ENCODE measurements around the gene MGARP.
"Not testable (repeated sequence)": the region's sequence is repeated elsewhere in the genome, so short reads cannot be mapped to it uniquely, and the experiment has no call there.

Gene MGARP

DNA sequence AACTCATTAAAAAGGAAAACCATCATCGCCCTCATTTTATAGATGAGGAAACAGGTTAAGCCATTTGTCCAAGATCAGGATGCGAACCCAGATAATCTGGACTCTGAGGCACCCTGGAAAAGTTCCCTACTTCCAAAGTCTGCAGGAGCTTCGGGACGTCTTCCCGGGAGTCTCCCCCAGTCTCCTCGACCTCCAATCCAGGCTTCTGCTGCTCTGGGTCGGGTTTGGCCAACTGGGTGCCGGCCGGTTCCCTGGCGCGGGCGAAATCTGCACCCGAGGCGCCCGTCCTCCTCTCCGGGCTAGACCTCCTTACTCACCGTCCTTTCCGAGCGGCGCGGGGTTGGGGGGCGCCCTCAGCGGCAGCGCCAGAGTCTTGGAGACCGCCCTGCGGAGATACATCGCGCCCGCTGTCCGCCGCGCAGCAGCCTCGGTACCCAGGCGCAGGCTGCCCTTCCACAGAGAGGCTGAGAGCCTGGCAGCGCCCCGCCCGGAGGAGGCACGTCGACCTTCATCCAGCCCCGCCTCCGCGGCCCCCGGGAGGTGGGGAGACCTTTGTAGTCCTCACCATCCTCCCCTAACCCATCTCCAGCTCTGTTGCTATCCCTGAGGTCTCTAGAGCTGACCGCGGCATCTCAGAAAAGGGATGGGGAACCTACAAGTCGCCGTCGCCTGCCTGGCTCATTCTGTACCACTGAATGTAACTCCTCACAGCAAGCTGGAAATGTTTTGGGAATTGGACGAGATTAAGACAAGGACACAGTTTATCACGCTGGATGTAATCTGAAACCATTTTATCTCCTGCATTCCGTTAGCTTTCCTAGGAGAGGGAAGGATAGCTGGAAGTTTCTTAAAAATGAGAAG, at the start of gene MGARP:
Gene MGARP, minus strand, starts transcription at position 466 of the 861 bp plus-strand sequence. Its CDS starts 67 bp downstream, at position 399.
- H3K4me3 ChIP-seq (ENCODE audit: low read depth, low read length): no peak within 1 kb of the TSS
- DNase-seq (ENCODE audit: low read depth): peak; percentile 17
- TF ChIP-seq, protein P1, sequence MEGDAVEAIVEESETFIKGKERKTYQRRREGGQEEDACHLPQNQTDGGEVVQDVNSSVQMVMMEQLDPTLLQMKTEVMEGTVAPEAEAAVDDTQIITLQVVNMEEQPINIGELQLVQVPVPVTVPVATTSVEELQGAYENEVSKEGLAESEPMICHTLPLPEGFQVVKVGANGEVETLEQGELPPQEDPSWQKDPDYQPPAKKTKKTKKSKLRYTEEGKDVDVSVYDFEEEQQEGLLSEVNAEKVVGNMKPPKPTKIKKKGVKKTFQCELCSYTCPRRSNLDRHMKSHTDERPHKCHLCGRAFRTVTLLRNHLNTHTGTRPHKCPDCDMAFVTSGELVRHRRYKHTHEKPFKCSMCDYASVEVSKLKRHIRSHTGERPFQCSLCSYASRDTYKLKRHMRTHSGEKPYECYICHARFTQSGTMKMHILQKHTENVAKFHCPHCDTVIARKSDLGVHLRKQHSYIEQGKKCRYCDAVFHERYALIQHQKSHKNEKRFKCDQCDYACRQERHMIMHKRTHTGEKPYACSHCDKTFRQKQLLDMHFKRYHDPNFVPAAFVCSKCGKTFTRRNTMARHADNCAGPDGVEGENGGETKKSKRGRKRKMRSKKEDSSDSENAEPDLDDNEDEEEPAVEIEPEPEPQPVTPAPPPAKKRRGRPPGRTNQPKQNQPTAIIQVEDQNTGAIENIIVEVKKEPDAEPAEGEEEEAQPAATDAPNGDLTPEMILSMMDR (IDR thresholded peaks at IDR 0.05; ENCODE audit: insufficient read depth, low read depth, low read length, missing control alignments): no peak

DNA sequence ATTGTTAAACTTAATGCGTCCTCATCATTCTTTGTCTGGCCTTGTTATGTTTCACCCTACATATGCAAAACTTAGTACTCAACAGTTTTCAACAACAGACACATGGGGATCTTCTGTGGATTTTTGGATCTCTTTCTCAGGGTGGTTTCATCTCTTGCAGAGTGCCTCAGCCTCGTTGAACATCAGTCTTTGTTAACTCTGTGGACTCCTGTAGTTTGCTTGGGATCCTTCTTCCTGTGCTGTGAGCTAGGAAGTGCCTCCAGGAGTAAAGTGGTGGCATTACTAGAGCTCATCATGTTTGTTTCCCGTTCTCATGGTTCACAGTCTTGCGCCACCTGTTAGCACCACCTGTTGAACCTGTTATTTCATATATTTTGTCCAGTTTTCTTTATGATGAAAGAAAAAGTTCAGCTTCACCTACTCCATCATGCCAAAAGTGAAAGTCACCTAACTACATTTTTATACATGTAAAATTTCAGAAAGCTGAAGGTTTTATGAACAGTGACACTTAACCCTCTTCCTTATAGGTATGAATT, 49.7 kb upstream of the MGARP start:
- TF ChIP-seq, protein P1 (IDR thresholded peaks at IDR 0.05; ENCODE audit: insufficient read depth, low read depth, low read length, missing control alignments): no peak
- no peak overlapping the region for H3K4me3 ChIP-seq (ENCODE audit: low read depth, low read length)
- no peak for DNase-seq (ENCODE audit: low read depth)

DNA sequence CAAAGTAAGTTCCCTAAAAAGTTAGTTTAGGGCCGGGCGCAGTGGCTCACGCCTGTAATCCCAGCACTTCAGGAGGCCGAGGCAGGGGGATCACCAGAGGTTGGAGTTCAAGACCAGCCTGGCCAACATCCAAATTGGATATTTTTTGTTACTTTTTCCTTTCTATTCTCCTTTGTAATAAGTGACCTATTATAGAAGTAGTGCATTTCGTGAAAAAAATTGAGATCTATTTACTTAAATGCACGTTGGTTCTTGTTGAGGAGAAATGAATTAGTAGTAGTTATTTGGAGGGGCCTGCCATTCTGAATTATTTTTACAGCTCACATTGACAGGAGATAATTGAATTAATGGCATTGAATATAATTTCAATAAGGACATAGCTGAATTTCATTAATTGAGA, 44.6 kb upstream of the MGARP start:
- TF ChIP-seq, protein P1 (IDR thresholded peaks at IDR 0.05; ENCODE audit: insufficient read depth, low read depth, low read length, missing control alignments): no peak
- DNase-seq (ENCODE audit: low read depth): no peak
- H3K4me3 ChIP-seq (ENCODE audit: low read depth, low read length): no peak overlapping the region

DNA sequence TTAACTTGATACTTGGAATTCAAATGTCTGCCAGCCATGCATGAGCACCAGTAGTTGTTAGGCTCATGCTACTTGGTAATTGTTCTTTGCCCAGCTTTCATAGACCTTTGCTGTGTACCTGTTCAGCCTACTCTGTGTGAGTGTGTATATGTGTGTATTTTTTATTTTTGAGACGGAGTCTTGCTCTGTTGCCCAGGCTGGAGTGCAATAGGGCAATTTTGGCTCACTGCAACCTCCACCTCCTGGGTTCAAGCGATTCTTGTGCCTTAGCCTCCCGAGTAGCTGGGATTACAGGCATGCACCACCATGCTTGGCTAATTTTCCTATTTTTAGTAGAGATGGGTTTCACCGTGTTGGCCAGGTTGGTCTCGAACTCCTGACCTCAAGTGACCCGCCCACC, 42.5 kb upstream of the MGARP start:
- H3K4me3 ChIP-seq (ENCODE audit: low read depth, low read length); DNase-seq (ENCODE audit: low read depth): not testable (repeated sequence)

DNA sequence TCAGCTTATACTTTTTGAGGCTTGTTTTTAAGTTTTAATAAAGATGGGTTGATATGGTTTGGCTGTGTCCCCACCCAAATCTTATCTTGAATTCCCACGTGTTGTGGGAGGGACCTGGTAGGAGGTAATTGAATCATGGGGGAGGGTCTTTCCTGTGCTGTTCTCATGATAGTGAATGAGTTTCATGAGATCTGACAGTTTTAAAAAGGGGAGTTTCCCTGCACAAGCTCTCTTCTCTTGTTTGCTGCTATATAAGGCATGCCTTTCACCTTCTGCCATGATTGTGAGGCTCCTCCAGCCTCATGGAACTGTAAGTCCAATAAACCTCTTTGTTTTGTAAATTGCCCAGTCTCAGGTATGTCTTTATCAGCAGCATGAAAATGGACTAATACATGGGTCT, 42.0 kb upstream of the MGARP start:
- not testable (repeated sequence) for H3K4me3 ChIP-seq (ENCODE audit: low read depth, low read length); DNase-seq (ENCODE audit: low read depth)

DNA sequence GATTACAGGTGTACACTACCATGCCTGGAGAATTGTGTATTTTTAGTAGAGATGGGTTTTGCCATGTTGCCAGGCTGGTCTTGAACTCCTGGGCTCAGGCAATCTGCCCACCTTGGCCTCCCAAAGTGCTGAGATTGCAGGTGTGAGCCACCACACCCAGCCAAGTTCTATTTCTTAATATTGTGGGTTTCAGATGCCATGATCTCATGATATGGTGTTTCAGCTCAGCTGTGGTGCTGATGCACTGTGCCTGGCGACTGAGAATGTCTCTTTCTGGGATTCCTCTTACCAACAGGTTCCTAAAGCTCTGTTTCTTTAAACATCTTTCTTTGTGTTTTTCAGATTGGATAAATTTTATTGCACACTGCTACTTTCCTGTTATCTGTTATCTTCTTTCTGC, 39.5 kb upstream of the MGARP start:
- H3K4me3 ChIP-seq (ENCODE audit: low read depth, low read length): no peak overlapping the region
- TF ChIP-seq, protein P1 (IDR thresholded peaks at IDR 0.05; ENCODE audit: insufficient read depth, low read depth, low read length, missing control alignments): no peak
- no peak for DNase-seq (ENCODE audit: low read depth)

DNA sequence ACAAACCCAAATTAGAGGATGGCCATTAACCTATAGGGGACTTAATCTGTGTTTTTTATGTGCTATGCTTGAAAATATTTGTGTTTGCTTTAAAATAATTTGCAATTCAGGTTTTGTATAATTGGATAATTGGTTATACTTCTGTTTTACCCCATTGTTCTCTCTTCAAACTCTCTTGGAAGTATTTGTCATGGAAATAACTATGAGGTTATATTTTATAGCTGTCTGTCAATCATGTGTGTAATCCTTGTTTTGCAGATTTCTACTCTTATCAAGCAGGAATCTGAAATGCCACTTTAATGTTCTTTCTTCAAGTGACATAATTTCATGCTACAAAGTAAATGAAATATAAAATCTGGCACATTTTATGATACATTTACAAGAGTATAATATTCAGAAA, 37.6 kb upstream of the MGARP start:
- DNase-seq (ENCODE audit: low read depth): no peak
- TF ChIP-seq, protein P1 (IDR thresholded peaks at IDR 0.05; ENCODE audit: insufficient read depth, low read depth, low read length, missing control alignments): no peak
- H3K4me3 ChIP-seq (ENCODE audit: low read depth, low read length): no peak overlapping the region

DNA sequence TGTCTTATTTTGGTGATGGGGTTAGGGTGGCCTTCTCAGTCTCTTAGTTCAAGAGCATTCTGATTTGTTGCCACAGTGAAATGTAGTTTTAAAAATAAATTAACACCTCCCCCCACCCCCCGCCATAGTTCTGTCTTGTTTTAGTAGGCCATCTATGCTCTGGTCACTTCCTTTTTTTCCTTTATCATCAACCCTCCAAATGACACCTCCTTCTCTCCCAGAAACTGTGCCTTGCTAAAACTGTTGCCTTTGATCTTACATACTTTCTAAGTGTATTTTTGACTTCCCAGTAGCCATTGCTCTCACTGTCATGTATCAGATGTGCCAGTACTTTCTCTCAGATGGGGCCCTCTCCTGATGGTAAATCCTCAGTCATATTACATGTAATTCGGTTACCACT, 36.7 kb upstream of the MGARP start:
- DNase-seq (ENCODE audit: low read depth): no peak
- TF ChIP-seq, protein P1 (IDR thresholded peaks at IDR 0.05; ENCODE audit: insufficient read depth, low read depth, low read length, missing control alignments): no peak

More for the DNA sequence above, 36.7 kb upstream of the MGARP start:
- H3K4me3 ChIP-seq (ENCODE audit: low read depth, low read length): no peak overlapping the region
